Liver (tissue), 9 donors: ENCODE results near the gene RAB11FIP5. TPM values are rescaled to one million over a fixed set of nuclear protein-coding genes. Genes with fewer than 3 reads are reported as not detected.

Experiments used
- DNase-seq: peaks from one replicate; pipeline ENCODE4 v3.0.0-alpha.2; 2017; ENCODE audit warnings: low spot score
- H3K27ac ChIP-seq, 2 donors: one replicate each; pipeline ENCODE4 v1.7.0; 2013; ENCODE audit warnings: inconsistent platforms in 2 of 2, low read length in 2 of 2, control low read depth in 1 of 2, low read depth in 1 of 2, mild to moderate bottlenecking in 1 of 2
- H3K27me3 ChIP-seq, 4 donors: one replicate each; pipeline versions ENCODE4 v1.6.1 to v1.7.0; 2013; ENCODE audit warnings: low read length in 3 of 4, inconsistent platforms in 1 of 4, mild to moderate bottlenecking in 1 of 4, moderate library complexity in 1 of 4; ENCODE audit not compliant: control insufficient read depth in 4 of 4, insufficient read depth in 4 of 4
- H3K36me3 ChIP-seq, 4 donors: one replicate each; pipeline versions ENCODE4 v1.6.1 to v1.7.0; 2013; ENCODE audit warnings: low read length in 3 of 4, mild to moderate bottlenecking in 3 of 4, low read depth in 1 of 4, moderate library complexity in 1 of 4; ENCODE audit not compliant: control insufficient read depth in 4 of 4, insufficient read depth in 3 of 4
- H3K4me1 ChIP-seq, 4 donors: one replicate each; pipeline versions ENCODE4 v1.6.1 to v1.7.0; 2013; ENCODE audit warnings: low read length in 3 of 4, mild to moderate bottlenecking in 3 of 4, moderate library complexity in 1 of 4; ENCODE audit not compliant: control insufficient read depth in 4 of 4, insufficient read depth in 4 of 4
- H3K4me3 ChIP-seq, 3 donors: one replicate each; pipeline versions ENCODE4 v1.6.1 to v1.7.0; 2013; ENCODE audit warnings: low read length in 3 of 3, control low read depth in 1 of 3, low read depth in 1 of 3, mild to moderate bottlenecking in 1 of 3
- H3K9ac ChIP-seq, 2 donors: one replicate each; pipeline ENCODE4 v1.7.0; 2013; ENCODE audit warnings: low read length in 2 of 2, mild to moderate bottlenecking in 2 of 2, moderate library complexity in 2 of 2, control low read depth in 1 of 2, low read depth in 1 of 2
- H3K9me3 ChIP-seq, 4 donors: one replicate each; pipeline versions ENCODE4 v1.6.1 to v1.7.0; 2013; ENCODE audit warnings: low read length in 3 of 4; ENCODE audit not compliant: control insufficient read depth in 4 of 4
- CTCF ChIP-seq: fragments of 150-350 bp; IDR thresholded peaks from 2 replicates; pipeline ENCODE4 v1.5.1; 2017; ENCODE audit warnings: improper control_type of control experiment, low read depth, low read length; ENCODE audit not compliant: missing input control
- EGR1 ChIP-seq, 2 donors: IDR thresholded peaks; 2 replicates each; pipeline ENCODE4 v1.6.1; 2016 to 2018; ENCODE audit warnings: antibody characterized with exemption in 2 of 2, low read depth in 2 of 2
- FOXA2 ChIP-seq: IDR thresholded peaks from 2 replicates; pipeline ENCODE4 v1.6.1; 2016; ENCODE audit warnings: antibody characterized with exemption
- HNF4A ChIP-seq, 2 donors: conservative IDR thresholded peaks; 2 replicates each; pipeline ENCODE4 v1.6.1; 2016; ENCODE audit warnings: antibody characterized with exemption in 2 of 2, mild to moderate bottlenecking in 2 of 2
- NR2F2 ChIP-seq: IDR thresholded peaks from 2 replicates; pipeline ENCODE4 v1.6.1; 2016; ENCODE audit warnings: antibody characterized with exemption
- RXRA ChIP-seq, 2 donors: IDR thresholded peaks; 2 replicates each; pipeline ENCODE4 v1.6.1; 2017 to 2018; ENCODE audit warnings: antibody characterized with exemption in 2 of 2, mild to moderate bottlenecking in 1 of 2
- SP1 ChIP-seq: IDR thresholded peaks from 2 replicates; pipeline ENCODE4 v1.6.1; 2018; ENCODE audit warnings: antibody characterized with exemption, mild to moderate bottlenecking
- TAF1 ChIP-seq: conservative IDR thresholded peaks from 2 replicates; pipeline ENCODE4 v1.6.1; 2016; ENCODE audit warnings: antibody characterized with exemption, mild to moderate bottlenecking
- YY1 ChIP-seq: IDR thresholded peaks from 2 replicates; pipeline ENCODE4 v1.6.1; 2016; ENCODE audit warnings: antibody characterized with exemption, mild to moderate bottlenecking
- WGBS: extraction: QIAGEN DNeasy Blood & Tissue Kit; methylation state at CpG from one replicate; pipeline ENCODE4 v1.1.7; 2013; 5-methylcytosine and 5-hydroxymethylcytosine counted together
- polyA plus RNA-seq, 2 donors: library from polyadenylated mRNA; stranded (reverse) in 1 of 2; unstranded in 1 of 2; fragments of 200-250 nt in 1 of 2; fragments of >200 nt in 1 of 2; fragmentation: Nextera tagmentation in 1 of 2; extraction: Ambion mirVana in 1 of 2; gene quantifications; one replicate each; pipeline versions ENCODE4 v1.2.1 to v1.2.3, GENCODE V29; 2013 to 2015
- total RNA-seq, 2 donors: library from RNA; depleted of rRNA; stranded (reverse); fragments of >200 nt; gene quantifications; one replicate each; pipeline ENCODE4 v1.2.3, GENCODE V29; 2014
- TF ChIP-seq, protein P1 (sequence below): IDR thresholded peaks from 2 replicates; pipeline ENCODE4 v1.6.1; 2016; ENCODE audit warnings: antibody characterized with exemption
- TF ChIP-seq, protein P2 (sequence below): IDR thresholded peaks from 2 replicates; pipeline ENCODE4 v1.6.1; 2016; ENCODE audit warnings: antibody characterized with exemption
- donor health status: healthy.
- donor health status: healthy.
- donor health status: healthy.
- donor health status: healthy.
- donor health status: healthy.

RAB11FIP5 gene
- total and polyA plus RNA-seq, 4 donors = 2.8 to 8.1 (median 5.4) TPM

DNA sequence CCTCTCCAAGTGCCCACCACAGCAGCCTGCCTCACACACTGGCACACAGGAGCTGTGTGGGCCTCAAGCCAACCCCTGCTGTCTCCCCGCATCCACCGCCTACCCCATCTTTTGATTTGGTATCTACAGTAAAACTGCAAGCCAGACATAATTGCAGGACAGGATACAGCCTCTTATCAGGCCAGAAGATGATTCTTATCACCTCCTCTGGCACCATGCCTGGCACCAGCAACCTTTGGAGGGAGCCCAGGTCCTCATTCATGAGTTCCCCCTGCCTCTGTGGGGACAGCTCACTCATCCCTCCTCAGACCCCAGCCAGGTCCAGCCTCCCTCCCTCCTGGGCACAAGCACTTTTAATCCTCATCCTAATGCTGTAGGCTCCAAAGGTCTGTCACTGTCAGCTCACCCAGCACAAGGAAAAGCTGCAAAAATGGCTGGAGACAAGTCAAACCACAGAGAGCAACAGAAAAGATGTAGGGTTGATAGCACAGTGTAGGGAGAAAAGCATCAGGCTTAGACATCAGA lies 9.7 kb downstream of the RAB11FIP5 start:
- no peak overlapping the region for H3K27ac ChIP-seq
- H3K4me1 ChIP-seq = no peaks in the 10 kb centered on the region
- DNase-seq = no peak
- H3K9me3 ChIP-seq = no peaks in the 10 kb centered on the region
- H3K9ac ChIP-seq = no peak overlapping the region
- 71% methylated on average over 2 of the region's 2 CpGs for WGBS
- H3K27me3 ChIP-seq = no peaks in the 10 kb centered on the region
- TF ChIP-seq TAF1 (no peak), YY1 (no peak)
- TF ChIP-seq, protein P1, sequence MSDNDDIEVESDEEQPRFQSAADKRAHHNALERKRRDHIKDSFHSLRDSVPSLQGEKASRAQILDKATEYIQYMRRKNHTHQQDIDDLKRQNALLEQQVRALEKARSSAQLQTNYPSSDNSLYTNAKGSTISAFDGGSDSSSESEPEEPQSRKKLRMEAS = no peak
- H3K36me3 ChIP-seq = no peaks in the 10 kb centered on the region
- no peak overlapping the region for H3K4me3 ChIP-seq

GRCh38 chr2:73101626-73102256 lies 11.0 kb downstream of the RAB11FIP5 start:
- DNase-seq = no peak
- TF ChIP-seq SP1 (no peak), RXRA (IDR thresholded peaks at IDR 0.05) (no peak), HNF4A (conservative IDR thresholded peaks at IDR 0.05) (no peak), NR2F2 (no peak), TAF1 (no peak), CTCF (no peak)
- TF ChIP-seq, protein P2, sequence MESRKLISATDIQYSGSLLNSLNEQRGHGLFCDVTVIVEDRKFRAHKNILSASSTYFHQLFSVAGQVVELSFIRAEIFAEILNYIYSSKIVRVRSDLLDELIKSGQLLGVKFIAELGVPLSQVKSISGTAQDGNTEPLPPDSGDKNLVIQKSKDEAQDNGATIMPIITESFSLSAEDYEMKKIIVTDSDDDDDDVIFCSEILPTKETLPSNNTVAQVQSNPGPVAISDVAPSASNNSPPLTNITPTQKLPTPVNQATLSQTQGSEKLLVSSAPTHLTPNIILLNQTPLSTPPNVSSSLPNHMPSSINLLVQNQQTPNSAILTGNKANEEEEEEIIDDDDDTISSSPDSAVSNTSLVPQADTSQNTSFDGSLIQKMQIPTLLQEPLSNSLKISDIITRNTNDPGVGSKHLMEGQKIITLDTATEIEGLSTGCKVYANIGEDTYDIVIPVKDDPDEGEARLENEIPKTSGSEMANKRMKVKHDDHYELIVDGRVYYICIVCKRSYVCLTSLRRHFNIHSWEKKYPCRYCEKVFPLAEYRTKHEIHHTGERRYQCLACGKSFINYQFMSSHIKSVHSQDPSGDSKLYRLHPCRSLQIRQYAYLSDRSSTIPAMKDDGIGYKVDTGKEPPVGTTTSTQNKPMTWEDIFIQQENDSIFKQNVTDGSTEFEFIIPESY = no peak
- H3K9ac ChIP-seq = no peak overlapping the region
- no peak overlapping the region for H3K27ac ChIP-seq
- H3K27me3 ChIP-seq = no peaks in the 10 kb centered on the region
- no peaks in the 10 kb centered on the region for H3K4me1 ChIP-seq
- WGBS = 93% methylated on average over 12 of the region's 12 CpGs
- H3K4me3 ChIP-seq = no peak overlapping the region
- no peaks in the 10 kb centered on the region for H3K9me3 ChIP-seq
- H3K36me3 ChIP-seq = no peaks in the 10 kb centered on the region

DNA sequence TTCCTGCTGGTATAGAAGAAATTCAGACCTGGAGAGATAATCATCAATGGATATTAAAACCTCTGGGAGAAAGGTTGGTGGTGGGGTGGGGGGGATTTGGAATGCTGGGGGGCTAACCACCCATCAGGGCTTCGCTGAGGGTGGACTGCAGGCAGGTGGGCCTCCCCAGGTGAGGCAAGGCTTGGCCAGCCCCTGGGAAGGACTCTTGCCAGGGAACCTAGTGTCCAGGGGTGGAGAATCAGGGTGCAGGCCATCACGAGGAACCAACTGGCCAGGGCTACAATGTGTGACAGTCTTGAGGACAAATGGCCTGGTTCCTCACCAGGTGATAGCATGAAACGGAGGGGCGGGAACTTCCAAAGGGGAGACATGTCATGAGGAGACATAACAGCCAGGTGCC lies 11.8 kb downstream of the RAB11FIP5 start:
- Histone ChIP-seq H3K36me3 (no peaks in the 10 kb centered on the region), H3K4me1 (no peaks in the 10 kb centered on the region), H3K4me3 (no peak overlapping the region), H3K9ac (no peak overlapping the region), H3K27ac (no peak overlapping the region), H3K9me3 (no peaks in the 10 kb centered on the region), H3K27me3 (no peaks in the 10 kb centered on the region)
- TF ChIP-seq FOXA2 = no peak
- no peak for TF ChIP-seq EGR1 (IDR thresholded peaks at IDR 0.05; ENCODE audit: low read depth in 2 of 2)
- DNase-seq = no peak
- WGBS = 95% methylated on average over 4 of the region's 4 CpGs
